ENCODE measurements around the gene C2orf74. TPM values are rescaled to one million over a fixed set of nuclear protein-coding genes. Genes with fewer than 3 reads are reported as not detected.
"Not testable (repeated sequence)": the region's sequence is repeated elsewhere in the genome, so short reads cannot be mapped to it uniquely, and the experiment has no call there.

Gene C2orf74
- total RNA-seq, result 7.7 and 7.9 TPM in 2 replicates

- no peaks in the 10 kb centered on the region for H3K27me3 Mint-ChIP-seq (ENCODE audit: low read depth)
- peaks cover 6% of the 10 kb centered on the region for H3K4me1 Mint-ChIP-seq (ENCODE audit: low read depth)
- no peak within 1 kb of the TSS for H3K27ac Mint-ChIP-seq
- DNase-seq (ENCODE audit: low spot score), result no peak
- peaks cover 9% of the 10 kb centered on the region for H3K9me3 Mint-ChIP-seq
- H3K36me3 Mint-ChIP-seq (ENCODE audit: low read depth), result peaks cover 50% of the 10 kb centered on the region
- no peak within 1 kb of the TSS for H3K4me3 Mint-ChIP-seq (ENCODE audit: low read depth)
- intact Hi-C loops (cut with micrococcal nuclease), result no loop called here
Observed at GRCh38 chr2:61161888-61162287, at the start of gene C2orf74. C2orf74 (plus strand) TSS chr2:61162188; CDS start chr2:61162515, 327 bp downstream.

- Mint-ChIP-seq H3K27me3 (ENCODE audit: low read depth) (no peaks in the 10 kb centered on the region), H3K27ac (no peak overlapping the region), H3K36me3 (ENCODE audit: low read depth) (peaks cover 23% of the 10 kb centered on the region), H3K4me1 (ENCODE audit: low read depth) (peaks cover 11% of the 10 kb centered on the region), H3K9me3 (peaks cover 8% of the 10 kb centered on the region), H3K4me3 (ENCODE audit: low read depth) (no peak overlapping the region)
- no peak for DNase-seq (ENCODE audit: low spot score)
- intact Hi-C loops (cut with micrococcal nuclease), result no loop called here
Observed at GRCh38 chr2:61114147-61114546, 47.8 kb upstream of the C2orf74 start.

- Mint-ChIP-seq H3K4me1 (ENCODE audit: low read depth) (peaks cover 9% of the 10 kb centered on the region), H3K36me3 (ENCODE audit: low read depth) (peaks cover 21% of the 10 kb centered on the region), H3K9me3 (peaks cover 8% of the 10 kb centered on the region), H3K27me3 (ENCODE audit: low read depth) (no peaks in the 10 kb centered on the region), H3K27ac (no peak overlapping the region), H3K4me3 (ENCODE audit: low read depth) (no peak overlapping the region)
- DNase-seq (ENCODE audit: low spot score), result no peak
- intact Hi-C loops (cut with micrococcal nuclease), result no loop called here
Observed at GRCh38 chr2:61116302-61116701, 45.7 kb upstream of the C2orf74 start.

GRCh38 chr2:61117534-61117933 is 44.5 kb upstream of the C2orf74 start:
- no peak for DNase-seq (ENCODE audit: low spot score)
- H3K27me3 Mint-ChIP-seq (ENCODE audit: low read depth), result no peaks in the 10 kb centered on the region
- peak overlapping the region; percentile 65 for H3K27ac Mint-ChIP-seq
- no peak overlapping the region for H3K4me3 Mint-ChIP-seq (ENCODE audit: low read depth)
- H3K36me3 Mint-ChIP-seq (ENCODE audit: low read depth), result peaks cover 13% of the 10 kb centered on the region
- peaks cover 9% of the 10 kb centered on the region for H3K4me1 Mint-ChIP-seq (ENCODE audit: low read depth)
- peaks cover 8% of the 10 kb centered on the region for H3K9me3 Mint-ChIP-seq
- intact Hi-C loops (cut with micrococcal nuclease), result no loop called here

- no peaks in the 10 kb centered on the region for H3K4me1 Mint-ChIP-seq (ENCODE audit: low read depth)
- no peak overlapping the region for H3K4me3 Mint-ChIP-seq (ENCODE audit: low read depth)
- peaks cover 4% of the 10 kb centered on the region for H3K9me3 Mint-ChIP-seq
- H3K27me3 Mint-ChIP-seq (ENCODE audit: low read depth), result no peaks in the 10 kb centered on the region
- intact Hi-C loops (cut with micrococcal nuclease), result no loop called here
- no peaks in the 10 kb centered on the region for H3K36me3 Mint-ChIP-seq (ENCODE audit: low read depth)
- DNase-seq (ENCODE audit: low spot score), result no peak
- H3K27ac Mint-ChIP-seq, result no peak overlapping the region
Observed at GRCh38 chr2:61125123-61125710, 36.8 kb upstream of the C2orf74 start.

GRCh38 chr2:61125798-61126197 is 36.2 kb upstream of the C2orf74 start:
- no peaks in the 10 kb centered on the region for H3K36me3 Mint-ChIP-seq (ENCODE audit: low read depth)
- DNase-seq (ENCODE audit: low spot score), result no peak
- no peaks in the 10 kb centered on the region for H3K27me3 Mint-ChIP-seq (ENCODE audit: low read depth)
- H3K9me3 Mint-ChIP-seq, result peaks cover 4% of the 10 kb centered on the region
- H3K4me1 Mint-ChIP-seq (ENCODE audit: low read depth), result no peaks in the 10 kb centered on the region
- no peak overlapping the region for H3K27ac Mint-ChIP-seq
- no peak overlapping the region for H3K4me3 Mint-ChIP-seq (ENCODE audit: low read depth)
- intact Hi-C loops (cut with micrococcal nuclease), result no loop called here

- H3K36me3 Mint-ChIP-seq (ENCODE audit: low read depth); DNase-seq (ENCODE audit: low spot score); H3K27ac Mint-ChIP-seq; H3K4me3 Mint-ChIP-seq (ENCODE audit: low read depth); H3K9me3 Mint-ChIP-seq; intact Hi-C loops (cut with micrococcal nuclease); H3K4me1 Mint-ChIP-seq (ENCODE audit: low read depth); H3K27me3 Mint-ChIP-seq (ENCODE audit: low read depth): not testable (repeated sequence)
Observed at GRCh38 chr2:61128122-61128521, 33.9 kb upstream of the C2orf74 start.

- DNase-seq (ENCODE audit: low spot score), result no peak
- peaks cover 4% of the 10 kb centered on the region for H3K4me1 Mint-ChIP-seq (ENCODE audit: low read depth)
Observed at GRCh38 chr2:61134141-61134540, 27.8 kb upstream of the C2orf74 start.

GRCh38 chr2:61135510-61135909 is 26.5 kb upstream of the C2orf74 start:
- Mint-ChIP-seq H3K27me3 (ENCODE audit: low read depth) (no peaks in the 10 kb centered on the region), H3K4me1 (ENCODE audit: low read depth) (peaks cover 4% of the 10 kb centered on the region), H3K4me3 (ENCODE audit: low read depth) (no peak overlapping the region), H3K9me3 (no peaks in the 10 kb centered on the region), H3K36me3 (ENCODE audit: low read depth) (no peaks in the 10 kb centered on the region), H3K27ac (no peak overlapping the region)
- intact Hi-C loops (cut with micrococcal nuclease), result no loop called here
- no peak for DNase-seq (ENCODE audit: low spot score)

More at GRCh38 chr2:61134141-61134540, 27.8 kb upstream of the C2orf74 start:
- H3K36me3 Mint-ChIP-seq (ENCODE audit: low read depth), result no peaks in the 10 kb centered on the region
- no peak overlapping the region for H3K4me3 Mint-ChIP-seq (ENCODE audit: low read depth)
- no peak overlapping the region for H3K27ac Mint-ChIP-seq
- no peaks in the 10 kb centered on the region for H3K27me3 Mint-ChIP-seq (ENCODE audit: low read depth)
- intact Hi-C loops (cut with micrococcal nuclease), result no loop called here
- no peaks in the 10 kb centered on the region for H3K9me3 Mint-ChIP-seq

- Mint-ChIP-seq H3K27me3 (ENCODE audit: low read depth) (no peaks in the 10 kb centered on the region), H3K27ac (no peak overlapping the region), H3K9me3 (no peaks in the 10 kb centered on the region), H3K36me3 (ENCODE audit: low read depth) (peaks cover 6% of the 10 kb centered on the region), H3K4me1 (ENCODE audit: low read depth) (peaks cover 4% of the 10 kb centered on the region), H3K4me3 (ENCODE audit: low read depth) (no peak overlapping the region)
- intact Hi-C loops (cut with micrococcal nuclease), result no loop called here
- DNase-seq (ENCODE audit: low spot score), result no peak
Observed at GRCh38 chr2:61138859-61139258, 23.1 kb upstream of the C2orf74 start.

- Mint-ChIP-seq H3K27me3 (ENCODE audit: low read depth) (no peaks in the 10 kb centered on the region), H3K4me3 (ENCODE audit: low read depth) (no peak overlapping the region), H3K9me3 (no peaks in the 10 kb centered on the region), H3K36me3 (ENCODE audit: low read depth) (peaks cover 10% of the 10 kb centered on the region), H3K4me1 (ENCODE audit: low read depth) (peaks cover 2% of the 10 kb centered on the region), H3K27ac (no peak overlapping the region)
- DNase-seq (ENCODE audit: low spot score), result no peak
- intact Hi-C loops (cut with micrococcal nuclease), result loop anchor here (10.0 kb wide), 1 partner anchor 1564 kb away; the partner anchor contains the start of gene EHBP1
Observed at GRCh38 chr2:61141151-61141550, 20.8 kb upstream of the C2orf74 start.

- peak; percentile 92 for DNase-seq (ENCODE audit: low spot score)
- H3K9me3 Mint-ChIP-seq, result no peaks in the 10 kb centered on the region
- H3K27ac Mint-ChIP-seq, result peak overlapping the region; percentile 88
- H3K4me3 Mint-ChIP-seq (ENCODE audit: low read depth), result peak overlapping the region; percentile 86
- intact Hi-C loops (cut with micrococcal nuclease), result loop anchor here (1.0 to 10.0 kb wide), 2 partner anchors 33 to 1560 kb away; partner anchors contain the start of gene EHBP1
- peaks cover 2% of the 10 kb centered on the region for H3K4me1 Mint-ChIP-seq (ENCODE audit: low read depth)
- peaks cover 23% of the 10 kb centered on the region for H3K36me3 Mint-ChIP-seq (ENCODE audit: low read depth)
- H3K27me3 Mint-ChIP-seq (ENCODE audit: low read depth), result no peaks in the 10 kb centered on the region
Observed at GRCh38 chr2:61144697-61145268, 17.2 kb upstream of the C2orf74 start.

- intact Hi-C loops (cut with micrococcal nuclease), result loop anchor here (1.0 to 10.0 kb wide), 2 partner anchors 31 to 1559 kb away; partner anchors contain the start of gene EHBP1
- Mint-ChIP-seq H3K9me3 (no peaks in the 10 kb centered on the region), H3K4me3 (ENCODE audit: low read depth) (no peak overlapping the region), H3K4me1 (ENCODE audit: low read depth) (peaks cover 2% of the 10 kb centered on the region), H3K36me3 (ENCODE audit: low read depth) (peaks cover 31% of the 10 kb centered on the region), H3K27ac (peak overlapping the region; percentile 60), H3K27me3 (ENCODE audit: low read depth) (no peaks in the 10 kb centered on the region)
- DNase-seq (ENCODE audit: low spot score), result no peak
Observed at GRCh38 chr2:61145990-61146389, 16.0 kb upstream of the C2orf74 start.

Measured in activated T-helper 2 cell treated with anti-CD3 and anti-CD28 coated beads, Interferon-gamma antibody, Interleukin-2, Interleukin-4, amounts not matched to agents 10 μg/mL and 5 μg/mL and 100 μg/mL, durations not matched to agents 14 hours and 24 hours and 36 hours (primary cell).